Non-pigmented ciliary epithelial cell (primary cell): ENCODE measurements around the gene CLSTN1.

Experiments used
- DNase-seq: peaks from one replicate; pipeline ENCODE4 v3.0.0-alpha.2; 2010; ENCODE audit warnings: low read depth

Gene CLSTN1

DNA sequence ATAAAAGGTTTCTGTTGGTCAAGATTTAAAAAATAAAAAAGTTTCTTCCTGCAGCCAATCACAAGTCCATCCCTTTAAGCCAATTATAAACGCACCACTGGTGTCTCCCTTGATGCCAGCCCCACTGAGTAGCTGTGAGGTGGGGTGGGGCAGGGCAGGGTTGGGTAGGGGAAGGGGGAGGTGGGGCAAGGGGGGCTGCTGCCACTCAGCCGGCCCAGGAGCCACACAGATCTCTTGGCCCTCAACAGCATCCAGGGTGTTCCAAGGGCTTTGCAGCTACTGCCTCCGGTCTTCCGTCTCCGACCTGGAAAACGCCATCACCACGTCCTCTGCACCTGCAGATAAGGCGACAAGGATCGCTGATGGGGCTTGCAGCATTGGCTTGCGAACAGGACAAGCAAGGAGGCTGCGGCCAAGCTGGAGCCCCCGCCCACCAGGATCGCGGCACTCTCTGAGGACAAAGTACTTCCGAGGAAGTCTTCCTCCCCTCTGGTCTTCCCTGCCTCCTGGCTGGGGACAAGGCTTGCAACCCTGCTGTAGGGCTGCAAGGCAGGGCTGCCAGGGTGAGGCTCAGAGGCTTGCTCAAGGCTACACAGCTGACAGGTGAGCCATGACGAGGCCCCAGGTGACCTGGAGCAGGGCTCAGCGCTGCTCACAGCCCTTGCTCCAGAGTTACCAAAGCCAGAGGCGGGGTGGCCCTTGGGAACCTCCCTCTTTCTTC is 26.8 kb upstream of the CLSTN1 start:
- no peak for DNase-seq

DNA sequence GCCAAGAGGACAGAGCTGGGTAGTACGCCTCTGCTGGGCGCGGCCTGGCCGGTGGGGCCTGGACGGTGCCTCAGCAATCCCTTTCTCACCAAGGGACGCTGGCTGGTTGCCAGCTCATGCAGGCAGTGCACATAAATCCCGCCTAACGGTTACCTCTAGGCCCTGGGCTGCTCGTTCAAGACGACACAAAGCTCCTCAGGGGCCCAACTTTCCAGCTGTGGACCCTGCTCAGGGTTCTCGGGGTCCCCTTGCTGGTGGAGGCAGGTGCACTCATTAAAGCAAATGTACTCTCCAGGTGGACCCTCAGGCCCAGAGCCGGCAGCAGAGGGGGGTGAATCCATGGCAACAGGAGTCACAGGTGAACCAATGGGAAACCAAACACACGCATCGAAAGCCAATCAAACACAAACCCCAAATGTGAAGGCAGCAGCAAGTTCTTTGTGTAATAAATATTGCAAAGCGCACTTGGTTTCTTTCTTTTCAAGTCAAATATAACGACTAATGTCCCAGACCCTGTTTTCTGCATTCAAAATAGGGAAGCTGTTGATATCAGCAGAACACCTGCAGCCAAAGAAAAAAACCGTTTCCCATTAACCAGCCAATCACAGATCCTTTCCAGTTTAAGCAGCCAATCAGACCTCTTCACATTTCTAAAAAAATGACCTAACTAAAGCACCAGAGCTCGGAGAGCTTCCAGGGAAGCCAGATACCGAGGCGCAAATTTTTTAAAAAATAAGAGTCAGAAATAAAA is 26.1 kb upstream of the CLSTN1 start:
- DNase-seq: no peak

DNA sequence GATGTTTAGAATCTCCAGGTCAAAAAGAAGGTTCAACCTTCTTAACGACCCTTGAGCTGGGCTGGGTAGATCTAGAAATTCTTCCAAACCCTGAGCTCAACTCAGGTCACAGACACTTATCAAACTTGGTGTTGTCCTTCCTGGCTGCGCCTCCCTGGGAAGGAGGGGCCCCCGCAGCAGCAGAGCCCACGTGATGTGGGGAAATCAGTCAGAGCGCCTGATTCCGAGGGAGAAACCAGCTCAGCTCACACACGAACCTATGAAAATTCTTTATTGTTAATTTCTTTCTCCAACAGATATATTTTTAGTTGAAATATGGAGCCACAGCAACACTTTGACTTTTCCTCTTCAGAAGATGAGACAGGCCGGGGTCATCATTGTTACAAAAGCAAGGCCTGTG is 24.3 kb upstream of the CLSTN1 start:
- no peak for DNase-seq

DNA sequence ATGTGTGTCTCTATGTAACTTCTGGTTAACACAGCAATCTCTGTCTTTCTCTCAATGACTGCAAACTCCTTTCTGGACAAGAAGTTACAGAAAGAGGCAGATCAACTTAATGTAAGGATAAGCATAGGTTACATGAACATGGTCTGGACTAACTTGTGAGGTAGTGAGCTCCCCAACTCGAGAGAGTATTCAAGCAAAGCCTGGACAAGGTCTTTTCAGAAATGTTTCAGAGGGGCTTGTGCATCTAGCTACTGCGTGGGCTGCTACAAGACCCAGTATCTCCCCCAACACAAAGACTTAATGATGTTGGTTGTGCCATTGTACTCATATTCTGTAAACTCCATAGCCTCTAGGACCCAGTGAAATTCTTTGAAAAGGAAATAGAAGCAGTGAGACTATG is 23.5 kb upstream of the CLSTN1 start:
- DNase-seq: no peak

DNA sequence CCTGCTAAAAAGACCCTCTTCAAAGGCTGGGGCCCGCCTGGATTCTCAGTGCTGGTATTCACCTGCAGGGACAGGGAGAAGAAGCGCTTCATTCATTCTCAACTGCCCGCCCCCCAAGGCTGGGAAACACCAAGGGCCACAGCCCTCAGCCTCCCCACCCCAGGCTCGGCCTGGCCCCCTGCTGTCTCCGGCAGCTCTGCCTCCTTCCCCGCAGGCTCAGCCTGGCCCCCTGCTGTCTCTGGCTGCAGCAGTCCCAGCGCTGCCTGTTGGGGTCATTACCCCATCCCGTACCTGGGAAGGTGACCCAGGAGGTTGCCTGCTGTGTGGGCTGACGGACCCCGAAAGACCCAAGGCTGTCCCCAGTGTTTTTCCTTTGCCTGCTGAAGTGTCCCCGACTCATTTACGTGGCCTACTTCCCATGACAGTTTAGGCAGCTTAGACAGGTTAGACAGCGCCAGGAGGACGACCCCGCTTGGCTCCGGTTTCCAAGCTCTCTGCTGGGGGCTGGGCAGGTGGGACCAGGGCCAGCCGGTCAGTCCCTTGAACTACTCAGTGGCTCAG is 22.9 kb upstream of the CLSTN1 start:
- DNase-seq: no peak

DNA sequence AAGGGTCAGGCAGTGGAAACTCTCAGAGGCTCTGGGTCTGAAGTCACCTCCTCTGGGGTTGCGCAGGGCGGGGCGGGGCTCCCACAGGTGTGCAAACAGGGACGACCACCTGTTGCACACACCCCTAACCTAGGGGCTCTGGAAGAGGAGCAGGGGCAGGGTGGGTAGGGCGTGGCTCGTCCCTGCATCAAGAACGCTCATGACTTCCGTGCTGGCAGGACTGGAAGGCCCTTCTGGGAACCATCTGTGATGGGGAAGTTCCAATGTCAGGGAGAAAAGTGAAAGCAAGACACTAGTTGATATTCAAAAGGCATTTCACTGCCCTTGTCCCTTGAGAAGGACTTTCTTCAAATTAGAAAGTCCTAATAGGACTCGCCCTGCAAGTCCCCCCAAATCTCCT is 22.1 kb upstream of the CLSTN1 start:
- DNase-seq: no peak

DNA sequence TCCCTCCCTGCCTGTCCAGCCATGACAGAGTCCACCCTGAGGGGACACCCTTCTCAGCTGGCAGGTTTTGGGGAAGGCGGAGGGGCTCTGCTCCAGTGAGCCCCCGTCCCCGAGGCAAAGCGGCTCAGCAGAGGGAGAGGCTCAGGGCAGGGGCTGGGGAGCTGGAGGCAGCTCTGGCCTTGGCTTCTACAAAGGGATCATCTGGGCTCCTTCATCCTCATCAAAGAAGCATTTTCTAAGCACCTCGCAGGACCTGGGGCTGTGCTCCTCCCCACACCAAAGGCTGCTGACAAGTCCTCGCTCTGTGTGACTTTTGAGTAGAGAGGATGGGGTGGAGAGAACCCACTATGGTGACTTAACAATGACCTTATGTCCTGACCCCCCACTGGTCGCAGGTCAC is 21.0 kb upstream of the CLSTN1 start:
- DNase-seq: no peak

DNA sequence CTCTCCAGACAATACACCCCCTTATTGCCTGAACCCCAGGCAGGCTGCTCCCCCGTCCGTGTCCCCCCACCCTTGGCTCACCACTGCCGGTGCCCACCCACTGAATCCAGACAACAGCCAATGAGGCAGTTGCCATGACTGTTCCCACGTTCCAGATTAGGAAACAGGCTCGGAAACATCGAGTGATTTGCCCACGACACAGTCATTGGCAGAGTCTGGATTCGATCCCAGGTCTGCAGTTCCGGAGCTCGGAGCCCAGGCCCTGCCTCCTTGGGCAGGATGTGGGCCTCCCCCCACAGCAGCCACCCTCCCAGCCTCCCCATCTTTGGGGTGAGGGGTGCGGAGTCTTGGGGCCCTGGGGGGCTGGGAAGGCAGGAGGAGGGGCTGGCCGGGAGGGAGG is 20.3 kb upstream of the CLSTN1 start:
- DNase-seq: no peak

DNA sequence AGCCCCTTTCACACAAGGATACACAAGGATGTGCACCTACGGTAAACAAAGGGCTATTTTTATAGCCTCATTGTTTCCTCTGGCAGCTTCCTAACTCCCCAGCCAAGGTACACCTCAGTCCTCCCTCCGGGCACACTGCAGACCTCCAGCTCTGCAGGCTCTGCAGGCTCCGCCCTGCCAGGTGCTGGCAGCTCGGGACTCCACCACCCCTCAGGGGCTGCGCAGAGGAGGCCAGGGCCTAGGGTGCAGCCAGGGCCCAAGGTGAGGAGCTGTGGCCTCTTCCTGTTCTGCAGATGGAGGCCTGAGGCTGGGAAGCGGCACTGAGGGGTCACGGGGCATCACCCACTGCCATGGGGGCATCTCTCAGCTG is 19.8 kb upstream of the CLSTN1 start:
- no peak for DNase-seq

DNA sequence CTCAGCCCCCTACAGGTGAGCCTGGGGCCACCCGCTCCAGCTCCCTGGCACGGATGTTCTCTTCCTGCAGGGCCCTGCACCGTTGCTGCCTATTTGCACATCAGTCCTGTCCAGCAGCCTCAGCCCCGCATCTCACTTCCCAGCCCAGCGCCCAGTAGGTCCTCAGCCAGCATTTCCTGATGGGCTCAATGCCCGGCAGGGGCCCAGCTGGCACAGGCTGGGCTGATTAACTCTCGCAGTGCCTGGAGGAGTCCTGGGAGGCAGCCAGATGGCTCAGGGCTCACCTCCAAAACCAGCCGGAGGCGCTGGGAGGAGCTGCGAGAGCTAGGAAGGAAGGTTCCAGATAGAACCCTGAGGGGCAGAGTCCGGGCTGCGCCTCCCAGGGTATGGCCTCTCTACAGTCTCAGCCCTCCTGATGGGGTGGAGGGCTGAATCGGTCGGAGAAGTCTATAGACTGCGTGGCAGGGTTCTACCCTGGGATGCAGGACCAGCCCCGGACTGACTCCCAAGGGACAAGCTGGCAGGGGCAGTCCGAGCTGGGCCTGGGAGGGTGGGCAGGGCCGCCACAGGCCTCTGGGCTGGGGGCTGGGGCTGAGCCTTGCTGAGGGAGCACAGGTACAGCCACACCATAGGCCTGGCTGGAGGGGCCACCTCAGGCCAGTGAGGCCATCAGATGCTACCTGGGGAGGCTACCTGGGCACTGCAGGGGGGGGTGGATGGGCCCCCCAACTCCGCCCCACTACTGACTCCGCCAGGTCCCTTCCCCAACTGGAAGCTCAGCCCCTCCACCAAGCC is 19.2 kb upstream of the CLSTN1 start:
- no peak for DNase-seq

DNA sequence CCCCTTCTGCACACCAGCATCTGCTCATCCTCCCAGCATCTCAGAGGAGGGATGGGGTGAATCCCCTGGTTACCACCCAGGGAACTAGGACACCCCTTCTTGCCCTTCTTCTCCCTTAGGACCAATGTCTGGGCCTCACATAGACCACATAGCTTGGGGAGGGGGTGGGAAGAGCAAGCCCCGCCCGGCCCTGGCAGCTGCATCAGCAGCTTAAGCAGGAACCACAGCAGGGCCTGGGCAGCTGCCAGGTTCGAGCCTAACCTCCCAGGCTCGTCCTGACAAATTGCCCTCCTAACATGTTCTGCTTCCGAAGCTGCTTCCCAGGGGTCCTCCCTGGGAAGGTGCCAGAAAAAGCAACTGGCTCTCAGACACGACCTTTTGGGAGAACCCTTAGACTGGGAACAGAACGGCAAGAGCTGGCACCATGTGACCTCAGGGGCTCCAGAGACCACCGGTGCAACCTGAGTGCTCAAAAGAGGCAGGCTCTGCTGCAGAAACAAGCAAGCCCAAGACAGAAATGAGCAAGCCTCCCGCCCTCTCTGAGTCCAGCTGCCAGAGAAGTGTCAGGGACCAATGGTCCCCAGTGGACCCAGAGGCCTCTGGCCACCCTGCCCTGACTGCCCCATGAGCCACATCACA is 18.4 kb upstream of the CLSTN1 start:
- no peak for DNase-seq

DNA sequence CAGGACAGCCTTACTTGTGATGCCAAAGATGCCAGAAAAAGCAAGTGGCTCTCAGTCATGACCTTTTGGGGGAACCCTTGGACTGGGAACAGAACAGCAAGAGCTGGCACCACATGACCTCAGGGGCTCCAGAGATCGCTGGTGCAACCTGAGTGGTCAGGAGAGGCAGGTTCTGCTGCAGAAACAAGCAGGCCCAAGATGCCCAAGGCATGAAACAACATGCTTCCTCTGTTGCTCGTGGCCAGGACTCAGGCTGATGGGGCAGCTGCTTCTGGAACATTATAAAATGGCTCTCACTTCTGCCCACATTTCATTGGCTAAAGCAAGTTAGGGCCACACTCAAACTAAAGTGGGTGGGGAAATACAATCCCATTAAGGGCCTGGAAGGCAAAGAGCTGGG is 17.7 kb upstream of the CLSTN1 start:
- no peak for DNase-seq

DNA sequence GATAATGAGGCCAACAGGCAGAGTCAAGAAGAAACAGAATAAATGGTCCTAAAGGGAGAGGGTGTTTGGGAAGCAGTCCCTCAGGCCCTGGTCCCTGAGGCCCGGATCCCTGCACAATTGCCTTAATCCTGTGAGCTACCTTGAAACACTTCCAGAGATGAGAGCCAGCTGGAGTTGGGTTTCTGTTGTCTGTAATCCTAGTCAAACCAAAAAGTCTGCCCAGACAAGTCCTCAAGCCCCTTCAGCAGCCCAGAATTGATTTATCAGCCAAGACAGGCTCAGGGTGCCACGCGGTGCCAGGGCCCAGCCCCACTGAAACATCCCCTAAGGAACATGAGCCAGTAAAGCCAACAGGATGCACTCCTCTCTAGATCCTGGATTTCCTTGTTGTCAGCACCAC is 16.4 kb upstream of the CLSTN1 start:
- DNase-seq: no peak

DNA sequence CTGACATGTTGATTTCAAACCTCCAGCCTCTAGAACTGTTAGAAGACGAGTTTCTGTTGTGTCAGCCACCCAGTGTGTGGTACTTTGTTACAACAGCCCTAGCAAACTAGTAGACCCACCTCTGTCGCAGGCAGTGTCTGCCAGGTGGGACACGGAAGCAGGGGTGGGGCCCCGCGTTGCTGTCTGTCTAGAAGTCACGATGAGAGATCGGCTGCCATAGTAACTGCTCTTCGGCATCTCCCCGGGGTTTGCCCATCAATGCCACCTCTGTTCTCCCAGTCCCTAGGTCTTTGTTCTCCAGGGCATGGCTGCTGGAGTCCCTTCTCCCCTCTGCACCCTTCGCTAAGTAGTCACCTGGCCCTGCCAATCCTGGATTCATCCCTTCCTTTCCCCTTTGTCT is 15.2 kb upstream of the CLSTN1 start:
- DNase-seq: no peak

DNA sequence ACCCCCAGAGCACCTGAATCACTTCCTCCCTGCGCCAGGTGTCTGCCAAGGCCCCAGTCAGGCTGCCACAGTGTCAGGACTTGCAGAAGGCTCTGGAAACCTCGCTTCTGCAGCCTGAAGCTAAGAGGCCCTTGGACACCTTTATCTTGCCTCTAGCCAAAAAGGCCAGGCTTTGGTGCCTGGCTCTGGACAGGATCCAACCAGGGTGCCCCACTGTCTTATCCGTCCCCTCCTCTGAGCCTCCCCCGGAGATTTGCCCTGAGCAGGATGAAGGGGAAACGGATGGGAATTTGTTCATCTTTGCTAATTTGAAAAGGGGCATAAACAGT is 12.8 kb upstream of the CLSTN1 start:
- DNase-seq: no peak

DNA sequence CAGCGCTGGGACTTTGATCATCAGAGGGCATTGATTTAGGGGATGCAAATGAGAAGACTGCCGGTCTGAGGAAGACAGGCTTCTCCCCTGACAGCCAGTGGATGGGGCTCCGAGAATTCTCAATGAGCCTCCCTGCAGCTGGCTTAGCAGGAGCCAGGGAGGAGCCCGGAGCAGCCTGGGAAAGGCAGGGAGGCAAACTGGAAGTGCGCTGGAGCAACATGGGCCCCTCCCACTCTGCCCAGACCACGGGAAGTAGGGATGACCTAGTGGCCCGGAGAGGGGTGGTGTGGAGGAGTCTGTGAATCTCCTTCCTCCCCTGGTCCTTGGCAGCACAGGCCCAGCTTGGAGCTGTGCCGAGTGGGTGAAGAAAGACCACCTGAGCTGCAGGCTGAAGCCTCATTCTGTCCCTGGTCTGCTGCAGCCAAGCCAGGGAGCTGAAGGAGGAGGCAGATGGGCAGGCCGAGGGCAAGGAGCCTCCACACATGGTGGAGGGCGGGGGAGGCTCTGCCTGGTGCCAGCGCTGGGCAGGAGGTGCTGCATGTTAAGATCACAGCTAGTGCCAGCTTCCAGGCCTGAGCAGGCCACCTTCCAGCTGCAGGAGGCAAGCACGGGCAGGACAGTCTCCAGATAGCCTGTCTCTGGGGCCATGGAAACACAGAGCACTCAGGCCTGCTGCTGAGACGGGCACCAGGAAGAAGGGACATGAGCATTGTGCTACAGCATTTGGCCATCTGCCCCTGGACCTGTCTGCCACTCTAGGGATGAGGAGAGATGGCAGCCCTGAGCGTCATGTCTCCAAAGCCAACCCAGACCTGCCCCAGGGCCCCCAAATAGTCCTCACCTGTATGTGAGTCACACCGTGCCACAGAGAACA is 12.2 kb upstream of the CLSTN1 start:
- no peak for DNase-seq

DNA sequence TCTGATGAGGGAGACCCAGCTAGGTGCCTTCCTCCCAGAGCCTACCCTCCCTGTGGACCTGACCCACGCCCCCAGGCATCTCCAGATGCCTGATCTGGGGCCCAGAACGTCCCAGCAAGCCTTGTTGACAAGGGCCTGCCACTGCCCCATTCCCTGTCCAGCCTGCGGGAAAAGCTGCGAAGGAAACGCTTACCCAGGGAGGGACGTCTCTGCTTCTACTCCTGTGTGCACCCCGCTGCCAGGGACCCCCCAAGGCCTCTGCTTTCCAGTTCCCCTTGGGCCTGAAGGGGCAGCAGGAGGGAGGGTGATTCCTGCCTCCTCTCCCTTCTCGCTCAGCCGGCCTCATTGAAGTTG is 11.6 kb upstream of the CLSTN1 start:
- no peak for DNase-seq

DNA sequence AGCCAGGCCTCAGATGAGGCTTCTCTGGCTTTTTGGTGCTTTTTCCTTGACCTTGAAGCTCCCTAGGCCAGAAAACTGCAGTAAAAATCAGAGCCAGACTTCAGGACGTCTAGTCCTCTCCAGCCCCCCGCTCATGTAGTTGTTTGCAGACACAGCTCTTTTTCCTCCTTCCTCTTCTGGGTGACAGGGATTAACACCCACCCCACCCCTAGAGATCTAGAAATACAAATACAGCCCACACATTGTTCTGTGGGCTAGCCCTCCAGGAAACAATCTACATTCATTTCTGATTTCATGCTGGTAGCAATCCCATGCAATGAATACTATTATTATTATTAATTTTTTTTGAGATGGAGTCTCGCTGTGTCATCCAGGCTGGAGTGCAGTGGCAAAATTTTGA is 9.9 kb upstream of the CLSTN1 start:
- DNase-seq: no peak

DNA sequence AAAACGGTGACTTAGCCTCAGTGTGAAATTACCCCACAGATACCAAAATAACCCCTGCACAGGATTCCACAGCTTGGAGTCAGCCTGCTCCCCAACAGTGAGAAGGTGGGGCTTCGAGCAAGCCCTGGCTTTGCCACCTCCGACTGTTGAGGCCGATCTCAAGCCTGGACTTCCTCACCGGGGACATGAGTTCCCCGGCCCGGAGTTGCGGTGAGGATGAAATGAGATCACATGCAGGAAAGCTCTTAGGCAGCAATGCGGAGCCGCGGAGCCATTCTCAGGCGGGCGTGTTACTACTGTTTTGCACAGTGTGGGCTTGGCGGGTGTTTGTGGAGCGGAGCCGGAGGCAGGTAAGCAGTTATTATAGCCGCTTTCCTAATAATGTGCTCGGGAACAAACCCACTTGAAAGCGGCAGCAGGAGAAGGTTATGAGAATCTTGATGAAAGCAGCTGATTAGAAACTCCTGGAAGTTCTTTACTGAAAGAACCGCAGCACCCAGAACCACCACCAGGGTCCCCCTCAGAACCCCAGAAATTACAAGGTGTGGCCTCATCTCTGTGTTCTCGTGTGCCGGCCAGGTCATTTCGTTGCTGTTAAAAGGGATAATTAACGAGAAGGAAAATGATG is 3.9 kb upstream of the CLSTN1 start:
- no peak for DNase-seq

DNA sequence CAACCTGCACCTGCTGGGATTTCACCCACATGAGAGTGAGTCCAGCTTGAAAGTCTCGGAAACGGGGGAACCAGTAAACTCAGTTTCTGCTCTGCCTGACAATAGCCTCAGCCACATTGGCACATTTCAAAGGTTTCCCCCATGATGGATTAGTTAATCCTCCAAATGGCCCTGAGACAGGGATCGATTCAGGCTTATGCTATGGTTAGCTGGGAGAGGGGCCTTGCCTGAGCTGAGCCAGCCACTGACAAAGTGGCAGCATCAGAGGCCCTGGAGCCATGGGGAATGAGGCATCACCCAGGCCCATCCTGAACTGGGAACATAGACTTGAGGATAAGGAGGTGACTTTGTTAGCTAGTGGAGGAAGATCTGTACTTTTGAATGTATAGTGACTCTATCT is 2.9 kb upstream of the CLSTN1 start:
- no peak for DNase-seq

DNA sequence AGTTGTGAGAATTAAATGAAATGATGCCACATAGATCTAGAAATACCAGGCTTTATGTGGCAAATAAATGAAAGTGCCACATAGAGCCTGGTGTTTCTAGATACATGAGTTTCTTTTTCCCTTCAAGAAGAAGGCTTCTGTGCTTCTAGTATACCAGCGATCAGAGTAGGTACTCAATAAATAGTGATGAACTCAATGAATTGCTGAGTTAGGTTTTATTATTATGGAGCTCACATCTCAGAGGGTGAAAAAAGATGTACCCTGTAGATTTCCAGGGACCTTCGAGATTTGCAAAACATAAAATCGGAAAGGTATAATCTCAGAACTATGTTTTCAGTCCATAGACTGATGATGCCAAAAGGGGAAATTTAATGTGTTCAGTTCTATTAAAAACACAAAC is 2.3 kb upstream of the CLSTN1 start:
- no peak for DNase-seq
